Measurements from ENCODE around the gene MUC22.

Gene MUC22

GRCh38 chr6:31079656-31080261, 69.5 kb downstream of the MUC22 start:
- peak overlapping the region; percentile 42 for H3K4me3 ChIP-seq (ENCODE audit: low read depth, low read length)
- peak; percentile 85 for TF ChIP-seq CTCF (conservative IDR thresholded peaks at IDR 0.05; ENCODE audit: low read depth, low read length)
- peak; percentile 80 for DNase-seq (ENCODE audit: low read depth)

- DNase-seq (ENCODE audit: low read depth), result no peak
- TF ChIP-seq CTCF (conservative IDR thresholded peaks at IDR 0.05; ENCODE audit: low read depth, low read length), result no peak
- no peak overlapping the region for H3K4me3 ChIP-seq (ENCODE audit: low read depth, low read length)
Observed at GRCh38 chr6:31081872-31082271, 71.6 kb downstream of the MUC22 start.

- peak; percentile 90 for DNase-seq (ENCODE audit: low read depth)
- H3K4me3 ChIP-seq (ENCODE audit: low read depth, low read length), result no peak overlapping the region
- TF ChIP-seq CTCF (conservative IDR thresholded peaks at IDR 0.05; ENCODE audit: low read depth, low read length), result peak; percentile 63
Observed at GRCh38 chr6:31083742-31084354, 73.6 kb downstream of the MUC22 start.

All from choroid plexus epithelial cell (primary cell).